ENCODE results near the gene KLC4.

The KLC4 gene

DNA sequence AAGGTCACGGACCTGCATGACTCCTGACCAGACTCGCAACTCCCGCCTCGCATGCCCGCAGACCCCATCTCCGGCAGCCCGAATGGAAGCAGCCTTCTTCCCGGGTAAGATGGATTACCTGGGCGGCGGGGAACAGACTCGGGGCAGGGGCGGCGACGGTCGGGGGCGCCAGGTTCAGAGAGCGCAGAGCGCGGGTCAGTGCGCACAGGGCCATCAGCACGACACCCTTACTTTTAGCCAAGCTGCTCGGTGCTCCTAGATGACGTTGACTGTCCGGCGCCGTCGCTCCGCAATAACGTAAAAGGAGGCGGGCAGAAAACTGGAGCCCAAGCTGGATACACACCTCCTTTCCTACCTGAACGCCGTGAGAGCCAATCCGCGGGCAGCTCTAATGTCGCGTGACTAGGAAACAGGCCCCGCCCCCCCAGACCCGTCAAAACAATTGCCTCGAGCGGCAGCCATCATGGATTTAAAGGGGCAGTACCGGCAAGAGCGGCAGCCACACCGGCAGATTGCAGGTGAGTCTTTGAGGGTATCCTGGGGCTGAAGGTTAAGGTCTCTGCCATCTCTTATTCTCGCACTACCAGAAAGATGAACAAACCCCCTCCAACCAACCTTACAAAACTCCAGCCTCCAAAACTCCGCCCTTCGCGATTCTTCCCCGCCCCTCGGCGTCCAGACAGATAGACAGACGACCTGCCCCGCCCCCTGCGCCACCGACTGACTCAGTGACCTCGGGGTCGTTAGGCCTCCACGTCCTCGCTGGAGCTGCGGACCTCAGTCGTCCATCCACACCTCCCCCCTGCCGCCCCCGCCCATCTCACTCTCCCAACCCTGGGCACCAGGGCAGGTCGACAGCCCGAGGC lies at the start of gene KLC4, which contains the start of gene MRPL2:
KLC4 (plus strand) TSS at position 464 of the 866 bp plus-strand sequence. CDS start 1,705 bp downstream, outside the sequence.
MRPL2 (minus strand) TSS at position 267 of the 866 bp plus-strand sequence; CDS start at position 214, 53 bp downstream.
- DNase-seq (ENCODE audit: low spot score) = peak; percentile 99

DNA sequence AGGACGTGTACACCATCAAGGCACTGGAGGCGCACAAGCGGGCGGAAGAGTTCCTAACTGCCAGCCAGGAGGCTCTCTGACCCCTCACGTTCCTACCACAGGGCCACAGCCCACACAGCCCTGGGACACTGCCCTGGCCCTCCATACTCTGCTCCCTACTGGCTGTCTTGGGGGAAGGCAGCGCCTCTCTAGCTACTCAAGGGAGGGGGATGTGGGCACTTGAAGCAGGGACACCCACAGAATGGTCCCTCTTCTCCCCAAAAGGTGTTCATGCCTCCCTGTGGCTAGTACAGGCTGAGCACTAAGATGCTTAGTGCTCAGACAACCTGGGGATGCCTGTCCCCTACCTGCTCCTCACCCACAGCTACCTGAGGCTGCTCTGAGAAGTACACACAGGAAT lies 48.2 kb upstream of the KLC4 start:
- no peak for DNase-seq (ENCODE audit: low spot score)

DNA sequence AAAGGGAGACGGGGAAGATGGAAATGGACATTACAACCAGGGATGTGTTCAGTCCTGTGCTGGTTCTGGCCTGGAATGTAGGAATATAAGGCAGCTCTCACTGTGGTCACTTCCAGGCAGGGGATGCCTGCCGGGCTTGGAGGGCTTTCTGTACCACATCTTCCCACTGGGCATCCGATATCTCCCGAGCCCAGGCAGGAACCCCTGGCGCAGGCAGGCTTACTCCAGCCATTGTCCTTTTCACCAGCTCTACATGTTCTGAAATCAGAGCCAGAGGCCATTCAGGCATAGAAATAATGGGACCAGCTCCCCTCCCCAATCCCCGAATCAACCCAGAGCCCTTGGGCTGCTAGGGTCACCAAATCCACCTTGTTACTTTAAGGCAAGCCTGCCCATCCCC lies 47.1 kb upstream of the KLC4 start:
- DNase-seq (ENCODE audit: low spot score) = no peak

DNA sequence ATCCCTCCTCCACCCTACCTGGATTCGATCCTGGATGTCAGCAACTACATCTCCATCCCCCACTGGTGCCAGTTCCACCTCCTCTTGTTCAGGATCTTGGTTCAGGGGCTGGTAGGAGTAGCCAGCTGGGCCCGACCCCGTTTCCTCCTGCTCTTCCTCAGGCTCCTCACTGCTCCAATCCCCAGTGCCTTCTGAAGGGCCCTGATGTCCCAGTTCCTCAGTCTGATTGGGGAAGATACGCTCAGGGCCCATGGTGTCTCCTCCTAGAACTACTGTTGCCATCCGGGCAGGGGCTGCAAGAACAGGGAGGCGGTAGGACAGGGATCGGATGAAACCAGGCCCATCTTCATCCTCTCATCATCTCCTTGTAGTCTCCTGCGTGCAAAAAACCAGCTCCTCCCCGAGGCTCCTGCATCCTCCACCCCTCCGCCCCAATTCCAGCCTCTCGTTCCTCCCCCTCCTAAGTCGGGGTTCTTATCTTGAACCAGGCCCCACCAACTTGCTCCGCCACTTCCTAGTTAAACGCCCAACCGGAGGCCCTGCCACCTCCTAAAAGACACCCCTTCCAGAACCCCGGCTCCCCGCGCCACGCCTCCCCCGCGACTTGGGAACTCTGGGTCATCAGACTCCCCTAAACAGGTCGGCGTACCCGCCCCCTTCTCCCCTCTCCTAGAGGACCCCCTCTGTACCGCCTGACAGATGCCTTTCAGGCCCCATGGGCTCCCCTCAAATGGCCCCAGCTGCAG lies 46.2 kb upstream of the KLC4 start:
- DNase-seq (ENCODE audit: low spot score) = no peak

DNA sequence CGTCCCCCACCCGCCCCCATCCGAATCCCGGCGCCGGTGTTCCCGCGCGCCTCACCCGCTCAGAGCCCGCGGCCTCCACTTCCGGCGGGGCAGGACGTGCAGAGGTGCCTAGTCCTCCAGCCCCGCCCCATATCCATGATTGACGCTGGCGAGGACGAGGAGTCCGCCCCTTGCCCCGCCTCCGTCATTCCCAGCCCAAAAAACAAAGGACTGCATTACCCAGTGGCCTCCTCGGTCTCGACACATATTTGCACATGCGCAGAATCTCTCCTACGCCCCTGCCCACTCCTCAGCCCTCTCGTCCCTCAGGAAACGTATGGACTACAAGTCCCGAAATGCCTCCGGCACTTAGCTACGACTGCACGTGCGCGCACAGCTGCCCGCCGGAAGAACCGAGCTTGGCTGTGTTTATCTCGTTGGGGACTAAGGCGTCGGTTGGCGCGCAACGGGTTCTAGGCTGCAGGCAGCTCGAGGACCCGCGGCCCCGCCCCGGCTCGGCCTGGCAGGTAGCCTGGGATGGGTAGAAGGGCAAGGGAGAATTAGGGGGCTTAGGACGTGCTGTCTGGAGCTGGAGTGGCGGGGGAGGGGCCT lies 45.5 kb upstream of the KLC4 start, which contains the start of the genes KLHDC3 and MEA1:
KLHDC3 (plus strand) TSS at position 407 of the 591 bp plus-strand sequence. CDS start 2,944 bp downstream, outside the sequence.
MEA1 (minus strand) TSS at position 104 of the 591 bp plus-strand sequence. CDS start 133 bp downstream, outside the sequence.
- DNase-seq (ENCODE audit: low spot score) = peak; percentile 96

DNA sequence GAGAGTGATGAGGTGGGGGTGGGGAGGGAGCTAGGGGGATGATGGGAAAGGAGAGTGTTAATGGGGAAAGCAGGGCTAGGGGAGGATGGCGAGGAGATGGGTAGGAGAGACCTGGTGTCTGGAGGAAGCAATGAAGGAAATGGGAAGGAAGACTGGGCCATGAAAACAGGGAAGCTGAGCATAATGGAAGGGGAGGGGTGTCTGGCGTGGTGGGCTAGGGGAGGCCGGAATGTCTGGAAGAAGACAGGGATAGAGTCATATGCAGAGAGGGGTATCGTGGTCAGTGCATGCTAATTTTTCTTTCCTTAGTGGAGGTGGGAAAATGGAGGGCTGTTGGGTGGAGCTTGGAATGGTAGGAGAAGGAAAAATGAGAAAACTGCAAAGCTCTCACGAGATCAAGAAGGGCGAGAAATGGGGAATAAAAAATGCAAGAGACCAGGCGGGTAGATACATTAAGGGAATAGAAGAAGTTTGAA lies 45.0 kb upstream of the KLC4 start:
- no peak for DNase-seq (ENCODE audit: low spot score)

DNA sequence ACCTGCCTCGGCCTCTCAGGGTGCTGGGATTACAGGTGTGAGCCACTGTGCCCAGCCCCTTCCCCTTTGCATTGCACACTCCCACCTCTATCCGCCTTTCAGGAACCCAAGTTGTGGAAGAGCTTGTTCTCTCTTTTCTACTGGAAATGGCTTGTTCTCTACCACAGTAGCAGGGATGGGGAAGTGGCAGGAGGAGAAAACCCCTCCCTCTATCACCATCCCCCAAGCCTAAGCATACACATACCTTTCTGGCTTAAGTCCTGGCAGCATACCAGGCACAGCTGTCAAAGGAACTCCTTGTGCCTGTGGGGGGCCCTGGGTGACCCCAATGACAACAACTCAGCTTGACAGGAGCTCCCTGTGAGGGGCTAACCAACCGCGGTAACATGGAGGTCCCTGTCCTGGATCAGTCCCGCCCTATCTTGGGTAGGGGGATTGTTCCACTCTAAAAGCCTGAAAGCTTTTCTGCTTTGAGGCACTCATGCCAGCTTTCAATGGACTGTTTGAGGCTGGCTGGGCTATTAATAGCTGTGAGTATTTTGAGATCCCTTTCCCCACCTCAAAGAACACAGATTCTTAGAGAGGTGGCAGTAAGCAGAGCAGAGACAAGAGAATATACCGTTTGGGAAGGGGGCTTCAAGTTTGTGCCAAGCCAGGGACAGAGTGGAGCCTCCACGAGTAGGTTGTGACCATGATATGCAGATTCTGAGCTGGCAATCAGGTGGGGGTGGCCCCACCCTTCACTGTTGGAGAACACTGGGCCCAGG lies 43.1 kb upstream of the KLC4 start:
- no peak for DNase-seq (ENCODE audit: low spot score)

DNA sequence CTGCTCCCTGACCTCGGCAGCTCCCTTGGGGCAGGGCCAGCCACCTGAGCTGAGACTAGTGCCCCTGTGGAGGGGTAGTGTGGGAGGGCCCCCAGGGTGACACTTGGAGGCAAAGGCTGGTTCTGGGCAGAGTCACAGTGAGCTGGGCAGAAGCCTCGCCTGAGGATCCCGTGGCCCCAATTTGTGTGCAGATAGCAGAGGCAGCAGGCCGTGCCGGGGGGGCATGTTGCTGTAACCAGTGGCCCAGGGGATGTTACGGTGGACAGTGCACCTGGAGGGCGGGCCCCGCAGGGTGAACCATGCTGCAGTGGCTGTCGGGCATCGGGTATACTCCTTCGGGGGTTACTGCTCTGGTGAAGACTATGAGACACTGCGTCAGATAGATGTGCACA lies 42.5 kb upstream of the KLC4 start:
- DNase-seq (ENCODE audit: low spot score) = no peak

DNA sequence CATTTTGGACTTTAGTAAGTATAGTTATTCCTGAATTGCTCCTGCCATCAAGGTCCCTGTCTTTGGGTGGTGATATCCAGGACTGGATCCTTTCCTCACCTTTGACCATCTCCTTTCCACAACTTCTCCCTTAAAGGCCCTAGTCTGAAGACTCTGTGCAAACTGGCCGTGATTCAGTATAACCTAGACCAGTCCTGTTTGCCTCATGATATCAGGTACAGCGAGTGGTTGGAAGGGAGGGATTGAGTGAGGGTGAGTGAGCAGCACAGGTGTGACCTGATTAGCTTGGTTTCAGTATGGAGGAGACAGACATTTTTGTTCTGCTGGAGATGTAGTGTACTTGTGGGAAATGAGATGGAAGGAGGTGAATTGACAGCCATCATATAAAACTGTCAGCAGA lies 40.3 kb upstream of the KLC4 start:
- no peak for DNase-seq (ENCODE audit: low spot score)

DNA sequence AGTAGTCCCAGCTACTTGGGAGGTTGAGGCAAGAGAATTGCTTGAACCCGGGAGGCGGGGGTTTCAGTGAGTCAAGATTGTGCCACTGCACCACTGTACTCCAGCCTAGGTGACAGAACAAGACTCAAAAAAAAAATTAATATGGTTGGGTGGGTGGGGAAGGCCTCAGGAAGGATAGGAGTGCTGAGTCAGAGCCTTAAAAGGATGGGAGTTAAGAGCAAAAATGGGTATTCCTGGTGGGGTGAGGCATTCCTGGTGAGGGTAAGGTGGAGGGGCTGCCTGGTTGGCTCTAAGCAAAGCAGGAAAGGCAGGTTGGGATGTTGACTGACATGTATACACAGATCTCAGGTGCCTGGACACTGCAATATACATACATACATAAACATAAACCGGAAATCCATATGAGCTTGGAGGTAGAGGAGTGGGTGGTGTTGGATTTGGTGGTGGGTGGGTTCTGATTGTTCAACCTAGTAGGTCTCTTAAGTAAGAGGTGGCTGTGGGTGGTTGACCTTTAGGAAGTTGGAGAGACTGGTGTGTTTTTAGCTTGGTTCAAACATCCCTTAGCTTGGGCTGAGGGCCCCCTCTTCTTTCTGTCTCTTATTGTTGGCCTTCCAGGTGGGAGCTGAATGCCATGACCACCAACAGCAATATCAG lies 39.3 kb upstream of the KLC4 start:
- DNase-seq (ENCODE audit: low spot score) = no peak

DNA sequence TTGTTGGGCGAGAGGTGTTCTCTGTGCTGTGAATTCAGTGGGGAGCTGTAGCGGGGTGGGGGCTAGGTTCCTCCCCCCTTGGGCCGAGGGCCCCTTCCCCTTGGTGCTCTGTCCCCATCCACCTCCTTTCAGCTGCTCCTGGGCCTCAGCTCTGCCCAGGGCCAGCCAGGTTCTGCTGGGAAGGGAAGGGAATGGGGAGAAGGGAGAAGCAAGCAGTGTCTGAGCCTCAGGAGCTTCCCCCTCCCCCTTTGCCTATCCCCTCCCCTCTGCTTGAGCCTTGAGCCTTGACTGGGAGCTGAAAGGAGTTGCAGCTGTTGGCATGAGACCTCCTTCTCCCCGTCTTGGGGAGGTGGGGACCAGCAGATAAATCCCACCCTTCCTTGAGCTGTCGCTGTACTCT lies 38.6 kb upstream of the KLC4 start:
- peak; percentile 69 for DNase-seq (ENCODE audit: low spot score)

DNA sequence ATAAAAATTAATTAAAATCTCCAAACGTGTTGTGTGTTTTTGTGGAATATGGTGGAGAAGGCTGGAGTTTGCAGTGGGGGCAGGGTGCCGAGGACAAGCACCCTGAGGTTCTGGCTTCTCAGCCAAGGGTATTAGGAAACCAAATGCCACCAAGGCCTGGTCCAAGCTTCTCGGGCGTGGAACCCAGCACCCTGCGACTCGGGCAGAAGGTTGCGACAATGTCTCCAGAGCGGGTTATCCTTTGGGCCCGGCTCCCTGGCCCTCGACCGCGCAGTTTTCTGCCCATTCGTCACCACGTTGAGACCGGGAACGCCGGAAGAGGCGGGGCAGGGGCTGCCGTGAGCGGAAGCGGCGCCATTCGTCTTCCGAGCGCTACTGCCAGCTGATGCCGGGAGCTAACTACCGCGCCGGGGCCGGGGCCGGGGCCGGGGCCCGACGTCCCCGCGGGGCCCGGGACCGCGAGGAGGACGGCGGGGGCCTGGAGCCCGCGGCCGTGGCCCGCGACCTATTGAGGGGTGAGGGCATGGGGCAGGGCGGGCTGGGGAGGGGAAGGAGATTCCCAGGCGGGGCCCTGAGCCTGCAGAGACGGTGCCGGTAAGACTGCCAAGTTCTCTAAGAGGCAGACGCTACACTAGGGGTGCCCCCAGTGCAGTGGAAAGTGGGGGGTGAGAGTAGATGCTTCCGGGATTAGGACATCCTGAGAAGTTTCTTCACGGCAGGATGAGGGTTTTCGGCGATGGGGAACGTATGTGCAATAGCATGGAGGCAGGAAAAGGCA lies 38.0 kb upstream of the KLC4 start, which contains the start of gene RRP36:
RRP36 (plus strand) TSS at position 354 of the 778 bp plus-strand sequence; CDS start at position 386, 32 bp downstream.
- peak; percentile 91 for DNase-seq (ENCODE audit: low spot score)

DNA sequence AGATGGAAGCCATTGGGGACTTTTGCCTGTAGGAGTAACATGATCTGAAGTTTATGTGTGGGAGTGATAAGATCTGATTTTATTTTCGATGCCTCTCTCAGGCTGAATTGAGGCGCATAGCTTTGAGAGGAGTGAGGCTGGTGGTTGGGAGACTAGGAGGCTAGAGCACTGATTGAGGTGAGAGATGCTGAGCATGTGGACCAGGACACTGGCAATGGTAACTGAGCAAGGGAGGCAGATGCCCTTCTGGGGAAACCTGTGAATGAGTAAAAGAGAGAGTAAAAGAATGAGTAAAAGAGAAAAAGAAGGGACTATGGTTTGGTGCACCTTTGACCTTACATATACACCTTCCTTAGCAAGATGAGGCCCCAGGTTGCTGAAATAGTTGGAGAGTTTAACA lies 35.0 kb upstream of the KLC4 start:
- no peak for DNase-seq (ENCODE audit: low spot score)

DNA sequence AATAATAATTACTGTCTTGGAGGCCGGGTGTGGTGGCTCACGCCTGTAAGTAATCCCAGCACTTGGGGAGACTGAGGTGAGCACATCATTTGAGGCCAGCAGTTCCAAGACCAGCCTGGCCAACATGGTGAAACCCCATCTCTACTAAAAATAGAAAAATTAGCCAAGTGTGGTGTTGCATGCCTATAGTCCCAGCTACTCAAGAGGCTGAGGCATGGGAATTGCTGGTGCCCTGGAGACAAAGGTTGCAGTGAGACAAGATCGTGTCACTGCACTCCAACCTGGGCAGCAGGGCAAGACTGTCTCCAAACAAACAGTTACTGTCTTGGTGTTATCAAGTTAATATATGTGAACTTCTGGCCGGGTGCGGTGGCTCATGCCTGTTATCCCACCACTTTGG lies 33.1 kb upstream of the KLC4 start:
- no peak for DNase-seq (ENCODE audit: low spot score)

DNA sequence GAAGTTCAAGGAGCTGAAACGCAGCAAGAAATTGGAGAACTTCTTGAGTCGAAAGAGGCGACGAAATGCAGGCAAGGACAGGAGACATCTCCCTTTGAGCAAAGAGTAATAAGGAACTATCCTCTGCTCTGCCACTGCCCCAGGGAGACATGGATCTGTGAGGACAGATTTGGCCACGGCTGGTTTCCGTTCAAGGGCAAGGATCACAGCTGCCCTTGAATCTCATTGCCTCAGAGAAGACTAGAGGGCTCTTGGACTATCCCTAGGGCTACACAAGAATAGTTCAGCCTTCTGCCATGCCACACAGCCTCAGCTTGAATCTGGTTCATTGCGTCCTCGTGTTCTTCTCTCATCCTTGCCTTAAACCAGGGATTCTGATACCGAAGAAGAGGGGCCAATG lies 30.3 kb upstream of the KLC4 start:
- DNase-seq (ENCODE audit: low spot score) = no peak

DNA sequence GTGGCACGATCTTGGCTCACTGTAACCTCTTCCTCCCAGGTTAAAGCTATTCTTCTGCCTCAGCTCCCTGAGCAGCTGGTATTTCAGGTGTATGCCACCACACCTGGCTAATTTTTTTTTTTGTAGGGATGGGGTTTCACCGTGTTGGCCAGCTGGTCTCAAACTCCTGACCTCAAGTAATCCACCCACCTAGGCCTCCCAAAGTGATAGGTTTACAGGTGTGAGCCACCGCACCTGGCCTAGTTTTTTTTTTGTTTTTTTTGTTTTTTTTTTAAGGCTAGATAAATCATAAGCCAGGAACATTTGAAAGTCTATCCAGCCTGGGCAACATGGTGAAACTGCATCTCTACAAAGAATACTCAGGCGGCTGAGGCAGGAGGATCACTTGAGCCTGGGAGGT lies 27.1 kb upstream of the KLC4 start:
- no peak for DNase-seq (ENCODE audit: low spot score)

DNA sequence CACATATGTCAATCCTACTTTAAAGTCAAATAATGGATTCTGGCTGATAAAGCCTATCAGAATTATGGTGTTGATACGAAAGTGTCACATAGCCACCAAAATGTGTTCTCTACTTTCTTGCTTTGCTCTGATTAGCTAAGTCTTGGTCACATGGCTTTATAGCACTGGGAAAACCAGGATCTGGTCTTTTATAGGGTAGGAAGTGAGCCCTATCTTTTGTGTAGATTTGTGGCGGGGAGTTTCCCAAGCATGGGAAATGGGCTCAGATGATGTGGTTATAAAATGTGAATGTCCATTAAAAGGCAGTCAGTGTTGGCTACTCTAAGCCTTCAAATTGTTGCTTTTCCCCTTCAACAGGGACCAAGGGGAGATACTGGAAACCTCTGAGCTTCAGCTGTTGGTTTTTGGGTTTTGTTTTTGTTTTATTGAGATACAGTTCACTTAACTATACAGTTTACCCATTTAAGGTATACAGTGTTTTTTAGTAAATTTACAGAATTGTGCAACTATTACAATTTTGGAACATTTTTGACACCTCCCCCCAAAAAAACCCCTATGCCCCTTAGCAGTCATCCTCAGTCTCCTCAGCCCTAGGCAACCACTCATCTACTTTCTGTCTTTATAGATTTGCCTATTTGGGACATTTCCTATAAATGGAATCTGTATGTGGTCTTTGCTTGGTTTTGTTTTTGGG lies 25.8 kb upstream of the KLC4 start:
- DNase-seq (ENCODE audit: low spot score) = no peak

DNA sequence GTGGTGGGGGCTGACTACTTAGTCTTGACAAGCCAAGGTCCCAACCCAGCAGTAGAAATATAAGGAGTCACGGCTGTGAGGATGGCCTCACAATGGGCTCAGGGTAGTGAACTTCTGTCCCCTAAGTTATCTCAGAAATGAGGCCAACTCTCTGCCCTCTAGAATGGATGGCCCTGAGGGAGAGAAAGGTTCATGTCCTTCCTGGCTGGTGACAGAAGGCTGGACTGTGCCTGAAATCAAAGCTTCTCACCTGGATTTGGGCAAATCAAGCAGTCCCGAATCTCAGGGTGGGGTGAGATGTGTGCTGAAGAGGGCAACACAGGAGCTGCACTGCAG lies 25.3 kb upstream of the KLC4 start:
- no peak for DNase-seq (ENCODE audit: low spot score)

DNA sequence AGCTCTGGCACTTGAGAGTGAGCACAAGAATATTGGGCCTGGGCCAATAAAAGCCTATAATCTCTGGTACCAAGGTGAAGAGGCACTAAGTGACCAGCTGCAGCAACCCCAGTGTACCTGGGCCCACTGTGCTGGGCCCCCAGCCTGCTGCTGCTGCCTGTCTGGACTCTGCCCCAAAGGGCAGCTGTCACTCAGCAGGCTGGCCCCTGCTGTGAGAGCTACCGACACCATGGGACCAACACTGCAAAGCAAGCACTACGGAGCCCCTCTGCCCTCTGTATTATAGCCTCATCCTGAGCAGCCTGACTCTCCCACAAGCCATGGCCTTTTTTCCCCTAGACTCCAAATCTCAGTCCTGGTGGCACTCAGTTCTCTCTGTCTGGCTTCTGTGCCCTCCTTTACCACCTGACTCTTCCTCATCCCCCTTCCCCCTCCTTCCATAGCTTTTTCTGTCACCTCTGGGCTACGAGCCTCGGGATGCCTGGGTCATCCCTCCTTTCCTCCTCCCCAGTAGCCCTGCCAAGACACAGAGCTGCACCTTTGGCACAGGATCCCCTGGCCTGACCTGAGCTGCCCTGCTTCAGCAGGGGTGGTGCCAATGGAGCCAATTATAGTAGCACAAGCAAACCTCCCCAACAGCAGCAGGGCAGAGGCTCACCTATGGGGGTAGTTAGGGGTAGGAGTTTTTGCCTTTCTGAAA lies 23.8 kb upstream of the KLC4 start:
- no peak for DNase-seq (ENCODE audit: low spot score)

All from iPS-NIHi11 (cell line).